Measurements from ENCODE around the gene SLC27A2. TPM values are rescaled to one million over a fixed set of nuclear protein-coding genes. Genes with fewer than 3 reads are reported as not detected.

Gene SLC27A2
- total and polyA plus RNA-seq, 2 donors (not counting 1 experiment from before 2014, with no cell fraction given): 0.39 to 0.49 TPM

DNA sequence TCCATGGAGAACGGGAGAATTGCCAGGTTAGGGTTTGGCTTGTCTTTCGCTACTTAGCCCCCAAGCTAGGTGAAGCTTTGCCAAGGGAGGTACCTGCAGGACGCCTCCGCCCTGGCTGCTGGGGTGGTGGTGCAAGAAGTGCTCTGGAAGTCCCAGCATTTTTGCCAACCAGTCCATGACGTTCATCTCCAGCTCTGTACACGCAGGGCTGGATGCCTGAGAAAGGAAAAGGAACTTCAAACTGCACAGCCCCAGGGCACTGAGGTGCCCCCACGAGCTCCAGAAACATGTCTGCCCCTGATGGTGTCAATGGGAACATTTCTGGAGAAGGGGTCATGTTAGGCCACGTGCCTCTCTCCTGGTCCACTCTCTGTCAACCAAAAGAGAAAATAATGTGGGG is 75.3 kb downstream of the SLC27A2 start:
- no peaks in the 10 kb centered on the region for H3K27me3 ChIP-seq (replicated peaks in 1 of 4; ENCODE audit: control extremely low read depth in 1 of 4, control insufficient read depth in 3 of 4, insufficient read depth in 4 of 4, low read length in 3 of 4)
- Mint-ChIP-seq H3K4me3 (no peak overlapping the region), H3K27me3 (no peaks in the 10 kb centered on the region), H3K27ac (no peak overlapping the region), H3K9me3 (ENCODE audit: insufficient read depth) (no peaks in the 10 kb centered on the region), H3K4me1 (peaks cover 3% of the 10 kb centered on the region)
- H3K9ac ChIP-seq (ENCODE audit: low read length): no peak overlapping the region
- H3K36me3 ChIP-seq (replicated peaks in 1 of 2; ENCODE audit: control extremely low read depth in 1 of 2, control insufficient read depth in 1 of 2, extremely low read depth in 1 of 2, insufficient read depth in 2 of 2, low read length in 1 of 2): no peaks in the 10 kb centered on the region
- H3K79me2 ChIP-seq (ENCODE audit: control insufficient read depth, insufficient read depth, low read length): no peaks in the 10 kb centered on the region
- ATAC-seq (ENCODE audit: low read depth) (no peak), DNase-seq (no peak)
- H3K4me1 ChIP-seq (ENCODE audit: control insufficient read depth in 2 of 2, insufficient read depth in 2 of 2, low read length in 2 of 2): peaks cover 0 to 3% of the 10 kb centered on the region in 2 donors
- POLR2A ChIA-PET: no interaction called here
- no peak overlapping the region for H3K4me2 ChIP-seq (replicated peaks; ENCODE audit: low read depth, low read length, poor library complexity, severe bottlenecking)
- no peak overlapping the region for H2AFZ ChIP-seq (ENCODE audit: insufficient read depth, low read depth, low read length, poor library complexity, severe bottlenecking)
- 94% methylated on average over 7 of the region's 8 CpGs for WGBS (ENCODE audit: insufficient coverage)
- no peak overlapping the region for H3K4me3 ChIP-seq (ENCODE audit: control extremely low read depth in 1 of 5, extremely low read depth in 1 of 5, insufficient read depth in 1 of 5, low read depth in 2 of 5, low read length in 4 of 5)
- intact Hi-C loops (cut with micrococcal nuclease): no loop called here
- TF ChIP-seq EZH2 (IDR thresholded peaks at IDR 0.05; ENCODE audit: borderline replicate concordance, insufficient read depth, low read depth, low read length, poor library complexity, severe bottlenecking): no peak
- TF ChIP-seq, protein P1, sequence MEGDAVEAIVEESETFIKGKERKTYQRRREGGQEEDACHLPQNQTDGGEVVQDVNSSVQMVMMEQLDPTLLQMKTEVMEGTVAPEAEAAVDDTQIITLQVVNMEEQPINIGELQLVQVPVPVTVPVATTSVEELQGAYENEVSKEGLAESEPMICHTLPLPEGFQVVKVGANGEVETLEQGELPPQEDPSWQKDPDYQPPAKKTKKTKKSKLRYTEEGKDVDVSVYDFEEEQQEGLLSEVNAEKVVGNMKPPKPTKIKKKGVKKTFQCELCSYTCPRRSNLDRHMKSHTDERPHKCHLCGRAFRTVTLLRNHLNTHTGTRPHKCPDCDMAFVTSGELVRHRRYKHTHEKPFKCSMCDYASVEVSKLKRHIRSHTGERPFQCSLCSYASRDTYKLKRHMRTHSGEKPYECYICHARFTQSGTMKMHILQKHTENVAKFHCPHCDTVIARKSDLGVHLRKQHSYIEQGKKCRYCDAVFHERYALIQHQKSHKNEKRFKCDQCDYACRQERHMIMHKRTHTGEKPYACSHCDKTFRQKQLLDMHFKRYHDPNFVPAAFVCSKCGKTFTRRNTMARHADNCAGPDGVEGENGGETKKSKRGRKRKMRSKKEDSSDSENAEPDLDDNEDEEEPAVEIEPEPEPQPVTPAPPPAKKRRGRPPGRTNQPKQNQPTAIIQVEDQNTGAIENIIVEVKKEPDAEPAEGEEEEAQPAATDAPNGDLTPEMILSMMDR (IDR thresholded peaks at IDR 0.05): no peak
- CTCF ChIA-PET: no interaction called here
- H3K27ac ChIP-seq (ENCODE audit: low read length in 2 of 2): no peak overlapping the region
- no peaks in the 10 kb centered on the region for H4K20me1 ChIP-seq (ENCODE audit: control insufficient read depth, insufficient read depth, low read length, poor library complexity, severe bottlenecking)
- H3K9me3 ChIP-seq (ENCODE audit: control extremely low read depth in 1 of 3, control insufficient read depth in 2 of 3, insufficient read depth in 1 of 3, low read length in 2 of 3): no peaks in the 10 kb centered on the region

DNA sequence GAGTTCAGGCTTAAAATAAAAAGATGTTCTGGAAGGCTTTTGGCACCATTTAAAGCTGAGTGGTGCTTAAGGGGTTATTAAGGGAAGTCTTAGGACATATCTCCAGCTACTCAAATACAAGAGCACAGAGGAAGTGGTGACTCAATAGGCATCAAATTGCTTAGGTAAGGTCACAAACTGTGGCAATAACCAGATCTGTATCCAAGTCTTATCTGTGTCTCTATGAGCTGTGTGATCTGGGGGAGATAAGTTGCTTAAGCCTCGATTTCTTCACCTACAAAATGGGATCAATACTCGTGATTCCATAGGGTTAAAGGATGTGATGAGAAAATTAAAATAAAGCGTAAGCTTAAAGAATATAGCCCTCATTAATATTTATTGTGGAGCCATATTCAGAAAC is 75.9 kb downstream of the SLC27A2 start:
- Mint-ChIP-seq H3K4me3 (no peak overlapping the region), H3K27me3 (no peaks in the 10 kb centered on the region), H3K9me3 (ENCODE audit: insufficient read depth) (no peaks in the 10 kb centered on the region), H3K27ac (no peak overlapping the region), H3K4me1 (peaks cover 9% of the 10 kb centered on the region)
- WGBS (ENCODE audit: insufficient coverage): no CpG with 5 or more reads among the region's 3 CpGs
- H3K79me2 ChIP-seq (ENCODE audit: control insufficient read depth, insufficient read depth, low read length): no peaks in the 10 kb centered on the region
- no peak overlapping the region for H3K9ac ChIP-seq (ENCODE audit: low read length)
- intact Hi-C loops (cut with micrococcal nuclease): no loop called here
- H2AFZ ChIP-seq (ENCODE audit: insufficient read depth, low read depth, low read length, poor library complexity, severe bottlenecking): no peak overlapping the region
- H3K27ac ChIP-seq (ENCODE audit: low read length in 2 of 2): no peak overlapping the region
- POLR2A ChIA-PET: no interaction called here
- H3K4me3 ChIP-seq (ENCODE audit: control extremely low read depth in 1 of 5, extremely low read depth in 1 of 5, insufficient read depth in 1 of 5, low read depth in 2 of 5, low read length in 4 of 5): no peak overlapping the region
- no peaks in the 10 kb centered on the region for H3K36me3 ChIP-seq (replicated peaks in 1 of 2; ENCODE audit: control extremely low read depth in 1 of 2, control insufficient read depth in 1 of 2, extremely low read depth in 1 of 2, insufficient read depth in 2 of 2, low read length in 1 of 2)
- no peak for ATAC-seq (ENCODE audit: low read depth)
- no peaks in the 10 kb centered on the region for H3K9me3 ChIP-seq (ENCODE audit: control extremely low read depth in 1 of 3, control insufficient read depth in 2 of 3, insufficient read depth in 1 of 3, low read length in 2 of 3)
- no peak overlapping the region for H3K4me2 ChIP-seq (replicated peaks; ENCODE audit: low read depth, low read length, poor library complexity, severe bottlenecking)
- H3K4me1 ChIP-seq (ENCODE audit: control insufficient read depth in 2 of 2, insufficient read depth in 2 of 2, low read length in 2 of 2): peaks cover 0 to 9% of the 10 kb centered on the region in 2 donors
- H3K27me3 ChIP-seq (replicated peaks in 1 of 4; ENCODE audit: control extremely low read depth in 1 of 4, control insufficient read depth in 3 of 4, insufficient read depth in 4 of 4, low read length in 3 of 4): no peaks in the 10 kb centered on the region
- CTCF ChIA-PET: no interaction called here
- no peak for DNase-seq
- H4K20me1 ChIP-seq (ENCODE audit: control insufficient read depth, insufficient read depth, low read length, poor library complexity, severe bottlenecking): no peaks in the 10 kb centered on the region
- TF ChIP-seq, protein P1 (IDR thresholded peaks at IDR 0.05): no peak
- no peak for TF ChIP-seq EZH2 (IDR thresholded peaks at IDR 0.05; ENCODE audit: borderline replicate concordance, insufficient read depth, low read depth, low read length, poor library complexity, severe bottlenecking)

Data from B cell (primary cell).